IPS-11a (cell line): ENCODE results near the gene RNF151.

Experiments
- H3K4me3 ChIP-seq: one replicate; pipeline ENCODE4 v1.5.1; 2013; ENCODE audit warnings: low read depth, low read length, control low read depth

The RNF151 gene

DNA sequence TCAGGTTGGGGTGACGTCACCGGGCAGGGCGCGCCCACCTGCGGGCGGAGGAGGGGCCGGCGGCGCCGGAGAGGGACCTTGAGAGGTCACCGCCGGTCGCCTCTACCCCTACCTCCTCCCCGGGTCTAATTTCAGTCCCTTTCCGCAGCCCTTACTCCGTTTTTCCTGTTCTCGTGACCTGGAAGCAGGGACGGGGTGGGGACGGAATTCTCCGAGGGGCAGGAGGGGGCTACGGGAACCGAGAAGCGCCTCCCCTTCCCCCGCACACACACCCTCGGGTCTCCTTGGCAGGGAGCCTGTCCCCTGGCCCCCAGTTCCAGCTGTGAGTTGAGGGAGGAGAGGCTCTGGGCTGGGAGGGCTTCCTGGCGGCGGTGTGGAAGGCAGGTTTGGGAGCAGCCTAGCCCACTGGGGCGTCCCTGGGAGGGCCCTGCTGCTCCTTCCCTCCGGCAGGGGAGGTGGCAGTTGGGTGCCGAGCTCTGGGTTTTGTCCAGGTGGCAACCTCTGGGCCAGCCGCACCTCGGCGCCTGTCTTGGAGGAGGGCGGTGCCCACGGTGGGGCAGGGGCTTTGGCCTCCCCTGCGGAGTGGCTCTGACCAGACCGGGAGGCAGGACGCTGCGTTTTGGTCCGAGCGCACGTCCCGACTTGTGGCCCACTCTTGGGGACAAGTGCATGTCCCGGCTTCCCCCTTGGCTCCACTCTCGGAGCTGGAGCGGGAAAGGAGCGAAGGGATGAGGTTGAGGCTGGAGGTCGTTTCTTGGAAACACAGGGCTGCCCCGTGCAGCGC lies 23.9 kb downstream of the RNF151 start:
- H3K4me3 ChIP-seq = peak overlapping the region; percentile 50

DNA sequence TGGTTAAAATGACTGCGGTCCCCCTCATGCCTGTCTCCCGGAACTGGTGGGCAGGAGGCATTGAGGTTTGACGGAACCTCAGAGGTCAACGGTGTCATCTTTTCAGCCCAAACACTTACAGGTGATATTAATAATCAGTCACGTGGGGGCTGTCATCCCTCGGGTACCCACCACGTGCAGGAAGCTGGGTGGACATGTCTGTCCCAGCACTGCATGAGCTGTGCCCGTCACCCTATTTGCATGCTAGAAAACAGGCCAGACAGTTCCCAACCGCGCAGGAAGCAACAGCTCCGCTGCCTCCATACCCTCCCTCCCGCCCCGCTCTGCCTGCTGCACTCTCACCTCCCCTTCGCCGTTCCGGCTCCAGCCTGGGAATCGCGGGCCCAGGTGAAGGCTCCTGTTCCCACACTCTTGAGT lies 24.5 kb downstream of the RNF151 start:
- H3K4me3 ChIP-seq = no peak overlapping the region

DNA sequence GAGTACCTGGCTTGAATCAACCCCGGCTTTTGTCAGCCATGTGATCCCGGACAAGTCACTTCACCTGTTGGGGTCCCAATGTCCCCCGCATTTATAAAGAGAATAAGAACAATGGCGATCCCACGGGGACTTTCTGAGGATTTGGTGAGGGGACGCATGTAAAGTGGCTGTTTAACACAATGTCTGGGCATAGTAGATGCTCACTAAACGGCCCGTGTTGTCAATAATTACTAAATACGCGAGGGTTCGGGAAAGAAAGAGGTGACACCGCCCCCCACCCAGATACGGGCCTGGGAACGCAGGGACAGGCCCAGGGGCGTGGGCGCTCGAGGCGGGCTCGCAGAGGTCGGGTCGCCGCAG lies 24.9 kb downstream of the RNF151 start:
- peak overlapping the region; percentile 8 for H3K4me3 ChIP-seq

DNA sequence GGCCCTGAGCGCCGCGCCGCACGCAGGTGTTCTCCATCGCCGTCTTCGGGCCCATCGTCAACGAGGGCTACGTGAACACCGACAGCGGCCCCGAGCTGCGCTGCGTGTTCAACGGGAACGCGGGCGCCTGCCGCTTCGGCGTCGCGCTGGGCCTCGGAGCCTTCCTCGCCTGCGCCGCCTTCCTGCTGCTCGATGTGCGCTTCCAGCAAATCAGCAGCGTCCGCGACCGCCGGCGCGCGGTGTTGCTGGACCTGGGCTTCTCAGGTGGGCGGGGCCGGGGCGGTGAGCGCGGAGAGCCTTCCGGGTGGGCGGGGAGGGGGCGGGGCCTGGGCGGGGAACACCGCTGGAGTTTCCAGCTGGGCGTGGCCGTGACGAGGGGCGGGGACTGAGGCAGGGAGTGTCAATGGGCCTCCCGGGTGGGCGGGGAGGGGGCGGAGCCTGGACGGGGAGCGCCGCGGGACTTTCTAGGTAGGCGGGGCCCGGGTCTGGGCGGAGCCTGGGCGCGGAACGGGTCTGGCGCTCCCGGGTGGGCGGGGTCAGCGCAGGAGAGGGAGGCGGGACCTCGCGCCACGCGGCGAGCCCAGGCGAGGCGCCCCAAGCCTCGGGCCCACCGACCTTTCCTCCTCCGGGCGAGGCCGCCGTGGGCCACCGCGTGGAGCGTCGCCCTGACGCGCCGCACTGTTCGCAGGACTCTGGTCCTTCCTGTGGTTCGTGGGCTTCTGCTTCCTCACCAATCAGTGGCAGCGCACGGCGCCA lies 25.5 kb downstream of the RNF151 start:
- H3K4me3 ChIP-seq = peak overlapping the region; percentile 8

DNA sequence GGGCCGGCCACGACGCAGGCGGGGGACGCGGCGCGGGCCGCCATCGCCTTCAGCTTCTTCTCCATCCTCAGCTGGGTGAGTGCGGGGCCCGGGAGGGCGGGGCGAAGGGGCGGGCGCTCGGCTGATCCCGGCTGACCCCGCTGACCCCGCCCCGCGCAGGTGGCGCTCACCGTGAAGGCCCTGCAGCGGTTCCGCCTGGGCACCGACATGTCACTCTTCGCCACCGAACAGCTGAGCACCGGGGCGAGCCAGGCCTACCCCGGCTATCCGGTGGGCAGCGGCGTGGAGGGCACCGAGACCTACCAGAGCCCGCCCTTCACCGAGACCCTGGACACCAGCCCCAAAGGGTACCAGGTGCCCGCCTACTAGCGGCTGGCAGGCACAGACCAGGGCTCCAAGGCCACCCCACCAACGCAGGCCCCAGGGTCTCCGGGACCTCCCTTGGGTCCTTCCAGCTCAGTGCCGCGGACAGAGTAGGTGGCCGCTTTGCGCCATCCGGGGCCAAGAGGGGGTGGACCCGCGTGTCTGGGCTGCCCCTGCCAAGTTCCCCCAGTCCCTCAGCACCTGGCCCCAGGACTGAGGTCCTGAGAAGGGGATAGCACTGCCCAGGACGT lies 26.2 kb downstream of the RNF151 start:
- no peak overlapping the region for H3K4me3 ChIP-seq

DNA sequence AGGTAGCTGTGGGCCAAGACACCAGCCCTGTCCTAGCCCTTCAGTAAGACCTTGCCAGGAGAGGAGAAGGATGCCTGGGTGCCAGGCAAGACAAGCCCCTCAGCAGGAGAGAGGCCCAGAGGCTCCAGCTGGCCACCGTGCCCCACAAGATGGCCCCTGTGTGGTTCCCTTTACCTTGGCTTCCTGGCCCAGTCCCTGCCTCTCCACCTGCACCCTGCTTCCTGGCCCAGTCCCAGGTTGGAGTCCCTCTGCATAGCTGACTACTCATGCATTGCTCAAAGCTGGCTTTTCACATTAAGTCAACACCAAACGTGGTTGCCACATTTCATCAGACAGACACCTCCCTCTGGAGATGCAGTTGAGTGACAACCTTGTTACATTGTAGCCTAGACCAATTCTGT lies 27.1 kb downstream of the RNF151 start:
- H3K4me3 ChIP-seq = no peak overlapping the region

DNA sequence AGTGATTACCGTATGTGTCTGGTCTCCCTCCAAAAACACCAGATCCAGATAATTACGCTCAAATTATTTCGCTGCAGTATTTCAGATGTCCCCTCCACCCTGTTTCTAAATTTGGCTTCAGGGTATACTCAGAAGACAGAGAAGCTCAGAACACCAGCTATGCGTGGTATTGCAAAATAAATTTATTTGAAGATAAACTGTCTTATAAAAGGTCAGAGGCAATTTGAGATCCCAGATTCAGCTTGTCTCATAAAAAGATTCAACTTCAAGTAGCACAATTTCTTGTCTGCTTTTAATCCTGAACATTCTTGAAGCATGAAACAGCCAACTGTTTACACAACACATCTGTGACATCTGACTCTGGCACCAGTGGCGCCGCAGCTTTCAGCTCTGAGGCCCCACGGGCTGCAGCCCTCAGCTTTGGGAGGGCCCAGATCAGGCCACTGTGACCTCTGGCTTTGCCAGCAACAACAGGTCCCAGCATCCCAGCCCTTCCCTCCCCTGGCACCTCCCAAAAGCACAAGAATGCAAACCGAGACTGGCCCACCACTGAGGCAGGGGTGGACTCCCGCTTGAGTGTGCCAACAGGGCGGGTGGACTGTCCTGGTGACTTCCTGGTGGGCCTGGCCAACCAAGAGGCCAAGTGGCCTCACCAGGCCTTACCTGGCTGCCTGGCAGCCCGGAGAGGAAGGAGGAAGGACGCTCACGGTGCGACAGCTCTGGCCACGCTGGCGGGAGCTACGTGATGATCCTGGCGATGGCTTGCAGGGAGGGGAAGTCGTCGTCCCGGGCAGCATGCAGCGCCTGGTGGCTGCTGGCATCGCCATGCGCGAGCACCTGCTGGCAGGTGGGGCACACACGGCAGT lies 31.1 kb downstream of the RNF151 start:
- H3K4me3 ChIP-seq = no peak overlapping the region

DNA sequence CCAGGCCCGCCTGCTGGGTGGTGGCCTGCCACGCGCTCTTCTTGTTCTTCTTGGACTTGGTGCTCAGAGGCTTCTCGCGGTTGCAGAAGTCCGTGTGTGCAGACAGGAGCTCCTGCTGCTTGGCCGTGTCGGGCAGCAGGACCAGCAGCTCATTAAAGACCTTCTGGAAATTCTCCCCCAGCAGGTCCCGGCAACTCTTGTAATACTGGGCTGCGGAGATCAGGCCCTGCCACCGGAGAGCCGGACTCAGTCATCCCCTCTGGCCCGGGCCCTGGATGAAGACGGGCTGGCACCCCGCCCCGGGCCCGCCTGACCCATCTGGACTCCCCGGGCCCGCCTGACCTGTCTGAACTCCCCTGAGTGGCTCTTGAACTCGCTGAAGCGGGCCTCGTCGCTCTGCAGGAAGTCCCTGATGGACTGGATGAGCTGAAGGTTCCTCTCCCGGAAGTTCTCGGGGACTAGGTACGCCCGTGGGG lies 31.7 kb downstream of the RNF151 start:
- no peak overlapping the region for H3K4me3 ChIP-seq

DNA sequence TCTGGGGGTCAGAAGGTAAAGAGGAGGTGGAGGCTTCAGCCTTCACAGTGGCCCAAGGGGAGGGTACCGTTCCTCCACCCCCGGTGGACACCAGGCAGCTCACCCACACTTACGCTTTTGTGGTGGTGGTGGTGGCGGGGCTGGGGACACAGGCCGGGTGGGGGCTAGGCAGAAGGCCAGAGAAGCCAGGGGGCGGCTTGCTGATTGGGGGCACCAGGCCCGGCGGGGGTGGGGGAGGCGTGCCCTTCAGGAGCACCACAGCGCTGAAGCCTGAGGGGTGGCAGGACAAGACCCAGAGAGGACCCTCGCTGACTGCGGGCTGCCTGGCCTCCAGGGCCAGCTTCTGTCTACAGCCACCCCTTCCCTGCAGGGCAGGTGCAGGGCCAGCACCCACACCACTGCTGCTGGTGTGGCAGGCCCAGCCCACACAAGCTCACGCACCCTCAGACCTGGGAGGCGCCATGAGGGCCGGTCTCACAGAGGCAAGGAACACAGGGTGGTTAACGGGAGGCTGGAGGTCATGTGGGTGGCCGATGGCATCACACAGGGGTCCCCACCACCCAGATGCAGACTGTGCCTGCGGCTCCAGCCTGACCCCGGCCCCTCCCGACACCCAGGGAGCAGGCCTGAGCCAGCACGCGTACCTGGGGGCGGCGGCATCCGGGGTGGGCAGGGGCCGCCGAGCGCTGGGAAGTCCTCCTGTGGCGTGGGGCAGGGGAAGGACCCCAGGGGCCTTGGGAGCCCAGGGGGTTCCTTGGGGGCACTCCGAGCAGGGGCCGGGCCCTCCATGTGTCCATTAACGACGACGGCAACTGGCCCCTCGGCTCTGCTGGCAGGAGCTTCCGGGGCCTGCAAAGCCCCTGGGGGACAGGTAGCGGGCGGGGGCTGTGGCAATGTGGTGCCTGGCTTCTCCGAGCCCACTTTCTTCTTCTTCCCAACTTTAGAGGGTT lies 32.5 kb downstream of the RNF151 start:
- no peak overlapping the region for H3K4me3 ChIP-seq

DNA sequence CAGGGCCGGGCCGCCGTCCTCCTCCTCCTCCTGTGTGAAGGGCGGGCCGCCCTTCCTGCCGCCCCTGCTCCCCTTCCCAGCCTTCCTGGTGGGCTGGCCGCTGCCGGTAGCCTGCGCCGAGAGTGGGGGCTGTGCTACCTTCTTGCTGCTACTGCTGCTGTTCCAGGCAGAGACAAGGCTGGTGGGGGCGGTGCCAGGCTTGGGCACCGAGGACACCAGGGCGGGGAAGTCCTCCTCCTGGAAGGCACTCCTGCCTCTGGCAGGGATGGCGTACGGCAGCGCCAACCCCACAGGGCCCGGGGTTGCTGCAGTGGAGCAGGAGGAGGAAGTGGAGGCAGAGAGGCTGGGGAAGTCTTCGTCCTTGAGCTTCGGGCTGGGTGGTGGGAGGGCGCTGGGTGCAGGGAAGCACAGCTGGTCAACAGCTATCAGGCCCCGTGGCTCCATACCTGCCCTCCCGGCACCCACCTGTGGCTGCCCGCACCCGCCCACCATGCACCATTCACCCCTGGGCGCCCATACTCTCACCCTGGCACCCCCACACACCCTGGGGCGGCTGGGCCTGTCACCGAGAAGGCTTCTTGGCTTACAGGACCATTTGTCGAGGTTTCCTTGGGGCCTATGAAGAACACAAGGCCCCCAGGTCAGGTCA lies 33.3 kb downstream of the RNF151 start:
- no peak overlapping the region for H3K4me3 ChIP-seq

DNA sequence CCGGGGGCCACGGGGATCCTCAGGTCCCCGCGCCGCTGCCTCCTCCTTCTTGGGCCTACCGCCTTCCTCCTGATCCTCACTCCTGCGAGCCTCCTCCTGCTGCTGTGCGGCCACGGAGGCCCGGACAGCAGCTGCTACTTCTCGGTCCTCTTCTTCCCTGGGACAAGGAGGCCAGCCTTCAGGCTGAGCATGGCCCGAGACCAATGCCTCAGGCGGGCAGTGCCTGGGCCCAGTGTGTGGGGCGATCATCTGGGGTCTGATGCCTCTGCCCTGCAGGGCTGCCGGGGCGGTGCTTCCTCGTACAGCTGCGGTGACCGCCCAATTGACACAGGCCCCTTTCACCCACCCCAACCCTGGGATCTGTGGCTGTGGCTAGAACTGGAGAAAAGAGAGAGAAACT lies 34.4 kb downstream of the RNF151 start:
- no peak overlapping the region for H3K4me3 ChIP-seq

DNA sequence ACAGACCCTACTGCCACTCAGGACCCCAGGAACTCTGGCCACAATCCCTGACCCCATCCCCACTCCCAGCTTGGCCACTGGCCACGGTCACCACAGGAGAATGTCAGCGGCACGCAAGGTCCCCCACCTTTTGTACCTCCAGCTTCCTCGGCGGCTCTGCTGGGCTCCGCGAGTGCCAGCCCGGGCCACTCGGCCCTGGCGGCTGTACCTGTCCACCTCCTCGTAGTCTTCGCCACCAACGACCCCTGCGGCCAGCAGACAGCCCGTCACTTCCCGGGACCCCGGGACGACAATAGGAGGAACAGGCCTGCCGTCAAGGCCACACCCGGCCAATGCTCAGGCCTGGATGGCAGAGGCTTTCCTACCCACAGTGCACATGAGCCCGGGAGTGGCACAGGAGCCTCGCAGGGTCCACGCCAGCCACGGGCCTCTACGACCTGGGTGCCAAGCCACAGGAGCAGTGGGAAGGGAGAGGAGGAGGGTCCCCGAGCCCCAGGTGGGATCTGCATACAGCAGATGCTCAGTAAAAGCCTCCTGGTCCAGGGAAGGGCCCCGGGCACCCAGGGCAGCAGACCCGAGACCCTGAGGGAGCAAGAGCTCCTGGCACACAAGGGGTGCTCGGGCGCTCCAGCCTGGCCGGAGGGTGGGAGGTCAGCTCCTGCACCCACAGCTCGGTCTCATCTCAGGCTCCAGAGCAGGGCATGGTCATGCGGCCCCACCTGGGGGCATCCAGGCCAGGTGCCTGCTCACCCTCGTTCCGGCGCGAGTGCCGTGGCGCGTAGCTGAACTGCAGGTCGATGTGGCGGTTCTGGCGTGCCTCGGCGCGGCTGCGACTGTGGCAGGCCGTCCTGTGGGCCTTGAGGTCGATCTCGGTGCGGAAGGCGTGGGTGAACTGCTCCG lies 35.0 kb downstream of the RNF151 start:
- H3K4me3 ChIP-seq = no peak overlapping the region

DNA sequence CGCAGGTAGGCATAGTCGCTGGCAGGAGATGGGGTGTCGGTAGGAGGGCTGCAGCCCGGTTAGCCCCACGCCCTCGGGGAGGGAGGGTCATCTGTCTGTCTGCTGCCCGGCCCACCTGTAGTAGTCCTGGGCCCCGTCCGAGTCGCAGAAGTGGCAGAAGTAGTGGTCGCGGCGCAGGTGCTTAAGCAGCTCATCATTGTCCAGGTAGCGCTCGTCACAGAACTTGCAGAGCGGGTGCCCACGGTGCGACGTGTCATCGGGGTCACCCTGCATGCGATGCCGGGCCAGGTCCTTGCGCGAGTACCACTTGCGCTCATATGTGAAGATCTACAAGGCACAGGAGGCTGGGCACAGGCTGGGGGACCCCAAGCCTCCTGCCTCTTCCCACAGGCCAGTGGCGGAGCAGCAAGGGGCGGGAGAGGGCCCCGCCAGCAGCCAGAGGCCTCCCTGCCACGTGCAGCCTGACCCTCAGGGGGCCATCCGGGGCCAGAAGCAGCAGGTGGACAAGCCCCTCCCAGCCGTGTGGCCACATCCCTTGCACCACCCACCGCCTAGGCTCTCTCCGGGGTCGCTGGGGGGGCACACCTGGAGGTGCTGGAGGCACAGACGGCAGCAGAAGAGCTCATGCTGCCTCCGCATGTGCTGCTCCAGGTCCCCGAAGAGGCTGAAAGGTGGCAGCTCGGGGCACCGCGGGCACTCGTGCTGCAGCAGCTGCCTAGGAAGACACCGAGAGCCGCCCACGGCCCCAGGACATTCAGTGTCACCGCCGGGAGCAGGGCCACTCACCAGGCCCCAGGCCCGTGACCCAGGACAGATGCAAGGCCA lies 36.0 kb downstream of the RNF151 start:
- H3K4me3 ChIP-seq = no peak overlapping the region

DNA sequence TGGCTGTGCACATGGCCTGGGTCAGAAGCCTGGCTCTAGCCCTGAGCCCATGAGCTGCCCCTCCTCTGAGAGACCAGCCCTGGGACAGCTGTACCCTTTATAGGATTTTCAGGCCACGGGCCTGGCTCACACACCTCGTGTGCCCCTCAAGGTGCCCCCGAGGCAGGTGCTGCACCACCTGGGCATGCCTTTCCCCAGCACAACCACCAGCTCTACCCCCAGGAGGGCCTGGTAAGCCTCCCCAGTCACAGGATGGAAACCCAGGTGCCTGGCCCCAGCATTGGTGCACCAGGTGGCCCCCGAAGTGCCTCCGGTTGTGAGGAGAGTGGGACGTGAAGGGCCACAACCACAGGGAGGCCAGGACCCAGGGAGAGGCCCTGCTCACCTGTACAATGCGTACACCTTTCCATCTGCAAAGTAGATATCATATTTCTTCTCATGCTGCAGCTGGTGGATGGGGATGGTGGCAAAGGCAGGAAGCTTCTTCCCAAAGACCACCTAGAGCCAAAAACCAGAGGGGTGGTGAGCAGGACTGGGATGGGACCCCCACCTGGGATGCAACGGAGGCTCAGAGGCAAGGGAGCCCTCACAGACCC lies 36.7 kb downstream of the RNF151 start:
- H3K4me3 ChIP-seq = no peak overlapping the region

DNA sequence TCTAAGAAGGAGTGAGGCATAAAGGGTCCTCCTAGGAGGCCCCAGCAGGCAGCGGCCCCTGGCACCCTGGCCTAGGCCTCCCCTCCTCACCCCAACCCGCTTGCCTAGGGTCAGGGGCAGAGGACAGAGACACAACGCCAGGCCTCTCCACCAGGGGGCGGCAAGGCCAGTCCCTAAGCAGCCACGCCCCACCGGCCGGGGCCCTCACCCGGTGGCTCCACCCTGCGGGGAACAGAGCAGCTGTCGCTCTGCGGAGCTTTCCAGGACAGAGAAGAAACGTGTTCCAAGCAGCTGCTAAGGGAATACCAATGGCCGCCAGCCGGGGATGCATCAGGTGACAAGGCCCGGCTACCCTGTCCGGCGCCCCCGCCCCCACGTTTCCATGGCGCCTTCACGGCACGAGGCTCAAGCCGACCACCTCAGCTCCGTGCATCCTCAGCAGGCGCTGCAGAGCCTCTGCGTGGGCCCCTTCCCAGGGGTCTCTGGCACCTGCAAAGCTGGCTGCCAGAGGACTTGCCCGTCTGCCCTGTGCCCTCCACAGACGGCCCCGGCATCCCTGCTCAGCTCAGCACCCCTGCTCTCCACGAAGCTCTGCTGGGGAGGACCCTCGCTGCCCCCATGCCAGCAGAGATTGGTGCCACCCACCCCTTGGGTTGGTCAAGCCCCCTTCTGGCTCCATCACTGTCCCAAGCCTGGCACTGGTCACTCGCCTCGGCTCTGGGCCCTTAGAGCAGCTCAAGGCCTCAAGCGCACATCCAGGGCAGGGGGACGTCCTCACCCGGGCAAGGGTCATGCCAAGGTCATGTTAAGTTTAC lies 37.4 kb downstream of the RNF151 start:
- no peak overlapping the region for H3K4me3 ChIP-seq

DNA sequence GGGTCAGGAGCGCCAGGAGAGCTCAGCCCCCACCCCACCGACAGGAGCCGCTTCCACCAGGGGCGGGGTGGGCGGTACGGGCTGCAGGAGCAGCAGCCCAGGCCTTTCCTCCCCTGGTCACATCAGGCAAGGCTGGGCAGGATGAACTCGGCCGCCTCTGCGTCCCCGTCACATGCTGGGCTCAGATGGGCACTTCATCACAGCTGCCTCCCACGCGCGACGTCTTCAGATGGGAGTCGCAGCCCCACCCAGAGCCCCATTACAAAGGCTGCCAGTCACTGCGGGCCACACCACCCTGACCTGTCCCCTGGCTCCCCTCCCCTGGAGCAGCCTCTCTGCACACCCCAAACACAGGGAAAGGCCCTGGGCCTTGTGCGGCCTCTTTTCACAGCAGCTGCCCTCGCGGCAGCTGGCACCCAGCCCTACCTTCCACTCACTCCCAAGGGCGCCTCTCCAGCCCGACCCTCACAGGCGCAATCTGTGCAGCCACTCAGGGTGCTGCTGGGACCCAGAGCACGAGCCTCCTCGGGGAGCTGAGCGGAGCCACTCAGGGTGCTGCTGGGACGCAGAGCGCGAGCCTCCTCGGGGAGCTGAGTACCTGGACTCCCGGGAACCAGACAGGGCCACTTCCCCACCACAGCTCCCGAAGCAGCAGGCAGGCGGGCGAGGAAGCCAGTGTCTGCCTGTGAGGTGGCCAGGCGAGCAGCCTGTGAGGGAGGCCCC lies 38.3 kb downstream of the RNF151 start:
- H3K4me3 ChIP-seq = no peak overlapping the region
